ENCODE data around the gene HRH1.

Gene HRH1

DNA sequence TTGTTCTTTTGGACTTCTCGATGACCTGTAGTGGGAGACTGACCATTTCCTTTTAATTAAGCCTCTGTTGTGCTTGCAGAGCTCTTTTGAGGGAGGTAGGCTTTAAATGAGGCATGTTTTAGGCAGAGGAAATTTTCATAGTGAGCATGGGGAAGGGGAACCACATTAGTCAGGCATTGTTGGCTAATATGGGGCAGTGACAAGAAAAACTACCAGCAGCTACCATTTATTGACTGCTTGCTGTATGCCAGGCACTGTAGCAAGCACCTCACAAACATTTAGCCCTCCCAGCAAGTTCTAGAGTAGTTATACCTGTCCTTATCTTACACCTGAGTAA lies 128.8 kb downstream of the HRH1 start:
- DNase-seq (ENCODE audit: low spot score) = no peak

DNA sequence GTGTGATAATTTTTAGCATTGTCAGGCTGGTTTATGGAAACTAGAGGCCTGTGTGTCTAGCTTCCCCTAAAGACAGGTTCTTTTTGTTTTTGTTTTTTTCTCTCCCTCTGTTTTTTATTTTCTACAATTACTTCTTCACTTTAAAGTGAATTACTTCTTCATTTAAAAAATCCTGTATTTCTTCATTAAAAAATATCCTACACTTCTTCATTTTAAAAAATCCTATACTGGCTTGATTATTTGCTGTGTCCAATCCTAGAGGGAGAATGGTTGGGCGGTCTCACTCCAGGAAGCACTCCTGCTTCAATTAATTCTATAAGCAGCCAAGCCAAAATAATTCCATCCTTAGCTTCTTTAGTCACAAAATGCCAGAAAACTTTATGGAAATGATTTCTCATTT lies 129.7 kb downstream of the HRH1 start:
- DNase-seq (ENCODE audit: low spot score) = no peak

DNA sequence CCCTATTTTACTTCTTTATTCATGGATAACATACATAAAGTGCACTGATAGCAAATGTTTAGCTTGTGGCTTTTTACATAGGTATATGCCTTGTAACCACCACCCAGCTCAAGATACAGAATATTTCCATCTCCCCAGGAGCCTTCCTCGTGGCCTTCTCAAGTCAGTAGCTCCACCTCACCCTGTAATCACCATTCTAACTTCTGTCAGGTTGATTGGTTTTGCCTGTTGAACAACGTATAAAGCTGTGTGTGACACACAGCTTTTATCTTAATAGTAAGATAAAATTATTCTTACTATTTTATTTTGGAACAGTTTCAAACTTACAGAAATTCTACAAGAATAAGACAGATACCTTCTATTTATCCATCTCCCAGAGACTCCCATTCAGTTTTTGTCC lies 131.2 kb downstream of the HRH1 start:
- no peak for DNase-seq (ENCODE audit: low spot score)

DNA sequence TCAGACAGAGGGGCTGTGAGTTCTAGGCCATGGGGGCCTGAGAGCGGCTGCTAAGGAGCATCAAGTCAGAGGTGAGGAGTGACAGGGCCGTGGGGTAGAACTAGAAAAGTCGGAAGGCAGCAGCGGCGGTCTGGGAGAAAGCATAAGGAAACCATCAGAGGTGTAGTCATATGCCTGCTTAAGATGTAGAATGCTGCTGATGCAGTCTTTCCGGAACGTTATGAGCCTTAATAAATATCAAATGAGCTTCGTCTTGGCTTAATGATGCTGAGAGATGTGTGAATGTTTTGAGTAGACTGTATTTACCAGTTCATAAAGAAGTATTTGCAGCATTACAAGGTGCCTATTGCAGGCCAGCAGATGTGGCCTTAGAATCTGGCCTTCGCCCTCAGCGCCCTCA lies 133.1 kb downstream of the HRH1 start:
- DNase-seq (ENCODE audit: low spot score) = no peak

DNA sequence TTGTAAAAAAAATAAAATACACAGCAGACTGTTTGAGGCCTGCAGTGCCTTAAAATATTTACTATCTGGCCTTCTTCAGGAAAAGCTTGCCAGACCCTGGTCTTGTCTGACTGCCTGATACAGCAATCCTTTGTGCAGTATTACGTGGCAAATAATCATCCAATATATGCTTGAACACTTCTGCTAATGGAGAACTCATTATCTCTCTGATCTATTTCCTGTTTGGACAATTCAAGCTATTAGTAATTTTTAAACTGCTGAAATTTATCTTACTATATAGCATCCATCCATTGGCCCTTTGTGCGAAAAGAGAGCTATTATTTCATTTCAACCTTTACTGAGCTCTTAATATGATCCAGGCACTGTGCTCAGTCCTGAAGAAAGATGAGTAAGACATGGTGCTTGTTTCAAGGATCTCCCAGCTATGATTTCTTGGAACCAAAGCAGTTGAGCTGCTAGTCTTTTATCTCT lies 133.8 kb downstream of the HRH1 start:
- no peak for DNase-seq (ENCODE audit: low spot score)

DNA sequence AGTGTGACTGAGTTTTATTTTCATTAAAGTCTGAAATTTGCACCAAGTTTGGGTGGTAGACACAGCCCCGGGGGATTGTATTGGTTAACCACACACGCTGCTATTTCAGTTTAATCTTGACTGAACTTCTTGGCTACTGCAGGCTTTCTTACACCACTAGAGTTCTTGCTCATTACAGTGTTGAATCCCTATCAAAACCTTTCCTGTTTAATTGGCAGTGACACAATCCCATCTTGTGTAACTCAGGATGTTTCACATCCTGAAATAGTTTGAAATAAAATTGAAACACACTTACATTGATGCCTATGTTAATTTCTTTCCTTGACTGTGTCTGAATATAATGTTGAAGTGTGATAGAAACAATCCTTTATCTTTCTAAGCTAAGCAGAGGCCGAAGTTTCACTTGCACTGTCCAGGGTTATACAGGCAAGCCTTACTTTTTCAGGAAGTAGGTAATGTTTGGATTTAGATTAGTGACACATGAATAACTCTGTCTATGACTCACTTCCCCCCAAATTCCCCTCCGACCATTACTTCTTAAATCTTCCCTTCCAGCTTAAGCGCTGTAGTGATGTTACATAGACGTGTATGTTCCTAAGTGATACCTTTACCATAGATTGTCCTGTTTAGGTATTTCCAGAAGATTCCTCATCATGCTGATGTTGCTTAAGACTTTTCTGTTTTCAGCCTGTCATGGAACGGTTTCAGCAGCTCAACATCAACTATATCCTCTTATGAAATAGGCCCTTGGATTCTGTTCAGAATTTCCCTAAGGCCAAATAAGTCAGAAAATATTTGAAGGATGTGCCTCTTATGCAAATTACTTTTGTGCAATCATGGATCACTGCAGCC lies 134.7 kb downstream of the HRH1 start:
- DNase-seq (ENCODE audit: low spot score) = no peak

DNA sequence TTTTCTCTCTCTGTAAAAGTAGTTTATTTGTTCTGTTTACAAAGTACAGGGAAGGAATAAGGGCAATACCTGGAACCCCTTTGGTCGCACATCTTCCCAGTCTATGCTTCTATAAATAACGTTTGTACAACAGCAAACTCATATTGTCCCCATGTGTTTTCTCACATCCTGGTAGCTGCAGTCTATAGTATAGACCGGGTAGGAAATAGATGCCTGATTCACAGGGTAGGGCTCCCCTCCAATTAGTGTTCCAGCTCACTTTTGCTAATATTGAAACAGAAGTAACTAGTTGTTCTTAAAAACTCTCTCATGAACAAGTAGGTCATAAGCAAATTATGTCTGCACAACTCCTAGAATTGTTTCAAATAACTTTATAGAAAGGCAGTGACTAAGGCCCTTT lies 135.6 kb downstream of the HRH1 start:
- DNase-seq (ENCODE audit: low spot score) = no peak

DNA sequence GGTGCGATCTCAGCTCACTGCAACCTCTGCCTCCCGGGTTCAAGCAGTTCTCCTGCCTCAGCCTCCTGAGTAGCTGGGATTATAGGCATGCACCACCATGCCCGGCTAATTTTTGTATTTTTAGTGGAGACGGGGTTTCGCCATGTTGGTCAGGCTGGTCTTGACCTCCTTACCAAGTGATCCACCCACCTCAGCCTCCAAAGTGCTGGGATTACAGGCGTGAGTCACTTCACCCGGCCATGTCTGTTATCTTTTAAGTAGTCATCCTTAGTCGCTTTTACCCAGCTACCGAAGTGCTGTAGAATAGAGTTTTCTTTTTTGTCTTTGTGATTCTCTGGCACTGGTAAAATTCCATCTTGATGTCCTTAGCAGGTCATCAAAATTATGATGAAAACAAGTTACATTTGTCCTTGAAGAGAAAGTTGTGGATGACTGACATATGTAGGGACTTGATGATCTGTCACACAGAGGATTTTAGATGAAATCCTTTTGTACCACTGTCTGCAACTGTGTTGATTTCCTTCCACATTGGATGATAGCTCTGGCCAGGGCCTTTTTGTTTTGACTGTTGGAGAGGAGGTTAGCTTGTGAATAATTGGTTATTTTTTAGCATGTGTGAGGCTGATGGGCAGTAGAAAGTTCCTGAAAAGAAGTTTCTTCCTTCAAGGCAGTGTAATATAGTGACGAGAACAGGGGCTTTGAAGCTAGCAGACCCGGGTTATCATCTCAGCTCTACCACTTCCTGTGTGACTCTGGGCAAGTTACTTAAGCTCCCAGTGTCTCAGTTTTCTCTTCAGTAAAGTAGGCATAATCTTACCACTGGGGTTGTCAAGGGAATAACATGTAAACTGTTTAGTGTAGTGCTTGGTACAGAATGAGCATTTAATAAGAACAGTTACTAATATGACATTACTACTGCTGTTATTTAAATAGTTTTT lies 136.7 kb downstream of the HRH1 start:
- DNase-seq (ENCODE audit: low spot score) = no peak

DNA sequence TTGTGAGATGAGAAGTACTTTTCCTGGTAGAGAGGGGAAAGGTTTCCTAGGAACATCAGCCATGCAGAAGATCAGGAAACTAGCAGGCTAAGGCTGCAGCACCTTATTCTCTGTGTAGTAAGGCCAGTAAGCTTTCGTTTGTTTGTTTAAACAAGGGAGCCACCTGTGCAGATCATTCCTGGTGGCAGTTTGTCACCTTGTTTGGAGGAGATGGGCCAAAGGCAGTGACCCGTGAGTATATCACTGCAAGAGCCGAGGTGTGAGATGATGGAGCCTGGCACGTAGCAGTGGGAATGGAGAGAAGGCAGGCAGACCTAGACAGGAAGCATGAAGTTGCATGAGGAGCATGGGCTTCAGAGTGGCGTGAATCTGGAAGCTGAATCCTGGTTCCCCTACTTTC lies 137.5 kb downstream of the HRH1 start:
- DNase-seq (ENCODE audit: low spot score) = no peak

DNA sequence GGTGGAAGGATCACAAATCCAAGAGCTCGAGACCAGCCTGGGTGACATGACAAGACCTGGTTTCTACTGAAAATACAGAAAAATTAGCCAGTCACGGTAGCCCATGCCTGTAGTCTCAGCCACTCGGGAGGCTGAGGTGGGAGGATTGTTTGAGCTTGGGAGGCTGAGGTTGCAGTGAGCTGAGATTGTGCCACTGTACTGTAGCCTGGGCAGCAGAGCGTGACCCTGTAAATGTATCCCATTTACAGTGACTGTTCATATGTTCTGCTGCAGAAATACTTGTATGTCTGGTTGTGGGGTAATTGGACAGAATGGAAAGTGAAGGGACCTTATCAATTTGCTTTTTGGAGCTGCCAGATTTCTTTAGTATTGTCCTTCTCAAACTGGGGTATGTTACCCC lies 142.8 kb downstream of the HRH1 start:
- no peak for DNase-seq (ENCODE audit: low spot score)

DNA sequence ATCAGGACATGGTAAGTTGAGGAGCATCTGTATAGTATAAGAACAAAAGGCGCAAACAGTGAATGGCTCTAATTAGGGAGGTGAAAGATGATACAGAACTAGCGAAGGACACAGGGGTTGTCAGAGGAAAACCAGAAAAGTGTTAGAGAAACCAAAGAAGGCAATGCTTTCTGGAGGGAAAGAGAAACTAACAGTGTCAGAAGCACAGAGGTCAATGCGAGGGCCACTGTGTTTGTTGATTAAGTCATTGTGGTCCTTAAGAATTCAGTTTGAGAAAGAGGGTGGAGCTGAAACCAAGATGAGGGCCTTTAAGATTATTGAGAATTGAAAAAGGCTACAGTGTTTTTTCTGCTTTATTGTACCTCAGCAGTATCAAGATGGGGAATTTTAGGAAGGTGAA lies 146.7 kb downstream of the HRH1 start:
- DNase-seq (ENCODE audit: low spot score) = no peak

DNA sequence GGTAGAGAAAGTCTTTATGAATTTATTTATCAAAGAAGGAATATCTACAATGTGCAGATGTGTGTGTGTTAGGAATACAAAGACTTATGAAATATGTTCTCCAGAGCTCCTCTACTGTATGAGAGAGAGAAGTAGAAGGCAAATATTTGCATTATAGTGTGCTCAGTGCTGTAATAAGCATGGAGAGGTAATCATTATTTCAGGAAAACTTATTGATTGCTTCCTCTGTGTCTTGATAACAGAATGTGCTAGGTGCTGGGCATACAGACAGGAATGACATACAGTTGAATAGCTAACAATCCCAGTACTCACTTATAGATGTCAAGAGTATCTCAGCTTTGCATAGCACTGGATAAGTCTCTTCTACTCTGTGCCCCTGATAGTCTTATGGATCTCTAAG lies 148.2 kb downstream of the HRH1 start:
- DNase-seq (ENCODE audit: low spot score) = no peak

DNA sequence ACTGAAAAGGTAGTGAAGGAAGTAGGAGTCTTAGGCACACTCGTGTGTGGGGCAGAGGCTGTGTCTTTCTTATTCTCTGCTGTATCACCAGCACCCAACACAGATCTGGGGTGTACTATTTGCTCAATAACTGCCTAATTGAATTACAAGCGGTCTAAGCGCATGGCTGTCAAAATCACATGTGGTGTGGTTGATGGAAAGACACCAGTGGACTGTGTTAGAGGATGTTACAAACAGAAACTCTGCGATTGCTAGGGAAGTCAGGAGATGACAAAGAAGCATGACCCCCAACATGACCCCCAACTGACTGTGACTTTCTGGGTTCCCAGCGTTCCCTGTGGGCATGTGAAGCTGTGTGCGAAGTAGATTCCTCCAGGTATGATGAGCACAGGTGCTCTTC lies 149.9 kb downstream of the HRH1 start:
- DNase-seq (ENCODE audit: low spot score) = no peak

DNA sequence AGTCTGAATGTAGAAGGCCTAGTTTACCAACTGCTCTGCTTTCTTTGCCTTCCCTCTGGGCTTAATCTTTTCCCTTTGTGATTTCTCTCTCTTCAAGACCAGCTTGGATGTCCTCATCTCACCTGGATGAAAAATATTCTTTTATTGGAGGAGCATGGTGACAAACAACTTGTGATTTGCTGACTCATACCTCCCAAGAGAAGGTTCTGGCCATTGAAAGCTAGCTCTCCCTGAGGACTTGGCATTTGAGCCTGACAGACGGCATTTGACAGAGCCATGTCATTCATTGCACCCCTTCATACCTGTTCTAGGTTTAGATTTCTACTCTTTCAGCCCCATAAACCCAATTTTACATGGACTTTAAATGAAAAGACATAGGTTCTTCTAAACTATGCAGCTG lies 151.2 kb downstream of the HRH1 start:
- no peak for DNase-seq (ENCODE audit: low spot score)

DNA sequence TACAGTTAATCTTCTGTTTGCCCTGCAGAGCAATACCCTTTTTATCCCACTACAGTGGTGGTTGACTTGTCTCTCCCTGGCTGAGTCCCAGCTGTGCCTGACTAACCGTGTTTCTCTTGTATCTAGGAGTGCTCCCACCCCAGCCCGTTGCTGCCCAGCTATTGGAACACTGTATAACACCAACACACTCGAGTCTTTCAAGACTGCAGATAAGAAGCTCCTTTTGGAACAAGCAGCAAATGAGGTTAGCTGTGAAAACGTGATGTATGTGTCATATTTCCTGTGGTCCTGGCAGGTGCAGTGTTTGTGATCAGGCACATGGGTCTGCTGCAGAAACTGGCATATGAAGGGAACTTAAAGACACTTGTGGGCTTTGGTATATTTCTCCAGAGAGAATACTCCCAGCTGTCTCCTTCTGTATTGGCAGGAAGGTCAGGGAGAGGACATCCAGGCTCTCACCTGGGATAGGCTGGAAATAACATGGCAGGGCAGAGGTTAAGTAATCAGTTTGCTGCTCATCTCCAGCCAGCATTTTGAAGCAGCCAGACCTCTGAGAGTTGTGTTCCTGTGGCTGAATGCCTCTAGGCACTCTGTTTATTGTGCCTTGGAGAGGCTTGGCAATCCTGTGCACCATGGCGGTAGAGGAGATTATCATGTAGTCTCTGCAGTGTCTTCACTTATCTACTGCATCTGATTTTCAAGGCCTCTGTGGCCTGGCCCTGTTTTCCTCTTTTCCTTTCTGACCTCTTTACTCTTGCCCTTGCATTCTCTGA lies 152.7 kb downstream of the HRH1 start:
- DNase-seq (ENCODE audit: low spot score) = no peak

DNA sequence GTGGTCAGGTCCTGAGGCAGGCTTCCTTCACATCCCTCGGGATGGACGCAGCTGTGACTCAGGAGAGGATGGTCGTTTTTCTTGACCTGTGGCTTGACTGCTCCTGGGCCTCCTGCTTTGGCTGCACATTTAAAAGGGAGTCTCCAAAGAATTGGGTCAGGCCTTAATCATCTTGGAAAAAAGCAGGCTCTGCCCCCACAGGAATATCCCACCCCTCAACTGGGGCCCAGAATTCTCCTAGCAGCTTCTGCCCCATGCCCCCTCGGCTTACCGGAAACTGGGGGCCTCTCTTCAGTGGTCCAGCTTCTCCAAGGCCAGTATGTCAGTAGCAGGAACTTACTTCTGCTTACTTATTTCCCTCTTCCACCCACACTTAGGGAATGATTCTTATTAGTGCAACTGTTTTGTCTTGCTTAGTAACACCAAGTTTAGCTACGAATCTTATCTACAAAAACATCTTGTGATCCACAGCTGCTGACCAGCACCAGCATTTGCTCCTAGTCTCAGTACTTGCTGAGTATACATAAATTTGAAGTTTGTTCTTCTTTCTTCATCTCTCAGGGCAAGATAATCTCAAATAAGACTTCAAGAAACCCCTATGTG lies 153.6 kb downstream of the HRH1 start:
- DNase-seq (ENCODE audit: low spot score) = no peak

DNA sequence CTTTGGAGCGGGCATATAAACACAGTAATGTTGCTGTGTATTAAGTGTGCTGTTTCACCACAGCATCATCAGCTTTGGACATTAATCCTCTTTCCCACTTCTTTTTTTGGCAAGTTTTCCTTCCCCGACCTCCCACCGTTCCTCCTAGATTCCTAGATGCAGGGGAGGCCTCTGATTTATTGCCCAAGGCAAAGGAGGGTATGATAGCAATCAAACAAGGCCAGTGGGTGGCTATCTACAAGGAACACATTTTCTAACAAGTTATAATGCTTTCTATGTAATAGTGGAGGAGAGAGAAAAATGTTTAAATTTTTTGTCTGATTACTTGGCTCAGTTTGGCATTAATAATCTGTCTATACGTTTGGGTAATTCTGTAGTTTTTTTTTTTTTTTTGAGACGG lies 156.0 kb downstream of the HRH1 start:
- DNase-seq (ENCODE audit: low spot score) = no peak

DNA sequence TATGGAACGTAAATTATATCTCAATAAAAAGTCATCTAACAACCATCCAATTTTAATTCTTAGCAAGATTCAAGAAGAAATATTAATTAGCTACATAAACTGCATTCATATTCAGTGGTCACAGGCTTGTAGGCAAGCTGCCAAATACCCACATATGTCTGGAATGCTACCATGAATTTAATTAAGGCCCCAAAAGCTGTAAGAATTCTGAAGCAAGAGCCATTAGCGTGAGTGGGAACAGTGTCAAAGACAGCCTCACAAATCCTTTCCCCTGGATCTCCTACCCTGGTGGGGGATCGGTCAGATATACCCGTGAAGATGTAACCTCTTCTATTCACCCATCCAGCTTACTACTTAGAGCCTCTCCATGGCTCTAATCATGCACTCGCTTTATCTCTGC lies 157.9 kb downstream of the HRH1 start:
- no peak for DNase-seq (ENCODE audit: low spot score)

Measured in hematopoietic multipotent progenitor cell treated with erythropoietin and hydrocortisone succinate and interleukin-3 and kit ligand, for 15 days (in vitro differentiated cells).